K562 (cell line): Measurements from ENCODE around the gene INKA2. TPM values are rescaled to one million over a fixed set of nuclear protein-coding genes. Genes with fewer than 3 reads are reported as not detected.

Experiments used
- ATAC-seq: fragments of 200-7000 bp; cut with Tn5 transposase; 3 replicates; pipeline ENCODE4 v1.9.1; 2020; ENCODE audit warnings: moderate library complexity
- BruUV-seq: library from RNA; stranded (reverse); fragments of 400-500 nt; replicated peaks from 2 replicates; lab custom pipeline; 2021; lab: Mats Ljungman, UMichigan
- CTCF ChIA-PET: fragments of 300-600 bp; formaldehyde crosslinking; extraction: SDS; loops from one replicate; lab custom pipeline; 2021; ENCODE audit warnings: low intra/inter-chr PET ratio; lab: Yijun Ruan, JAX
- POLR2A ChIA-PET: fragments of 300-600, 350-650 bp; sonication (Branson Sonifier 250); formaldehyde crosslinking; extraction: SDS; loops from one replicate; lab custom pipeline; 2021; ENCODE audit warnings: antibody characterized with exemption, inconsistent platforms; lab: Yijun Ruan, JAX
- DNase-seq, 4 experiments: peaks; one replicate each; pipeline versions ENCODE4 v3.0.0 to v3.0.0-alpha.2; 2011 to 2018; ENCODE audit warnings: low spot score in 3 of 4, mixed read lengths in 3 of 4; ENCODE audit errors: extremely low read depth in 1 of 4
- FAIRE-seq: peaks from 2 replicates; lab custom pipeline; 2011; peaks lifted over from hg19 to GRCh38; lab: Jason Lieb, UNC
- H2AFZ ChIP-seq: 2 replicates; pipeline ENCODE4 v1.6.0; 2011; ENCODE audit warnings: low read depth, low read length, control low read depth, inconsistent platforms
- H3K27ac ChIP-seq: fragments of 200-600 bp; 3 replicates; pipeline ENCODE4 v1.8.0; 2011; ENCODE audit warnings: low read depth, mild to moderate bottlenecking, control low read depth, inconsistent platforms, low read length, moderate library complexity, mixed read lengths; ENCODE audit errors: extremely low read depth
- H3K27me3 ChIP-seq, 2 experiments: fragments of 300-600 bp in 1 of 2; 2 replicates in 1 of 2; 3 replicates in 1 of 2; pipeline versions ENCODE4 v1.6.0 to v1.8.0; 2011; ENCODE audit warnings: inconsistent platforms in 2 of 2, low read length in 2 of 2, mild to moderate bottlenecking in 1 of 2, mixed read lengths in 1 of 2, moderate library complexity in 1 of 2; ENCODE audit not compliant: control insufficient read depth in 2 of 2, insufficient read depth in 2 of 2
- H3K36me3 ChIP-seq: fragments of 300-600 bp; 3 replicates; pipeline ENCODE4 v1.8.0; 2011; ENCODE audit warnings: mild to moderate bottlenecking, low read length, inconsistent platforms; ENCODE audit not compliant: control insufficient read depth, insufficient read depth
- H3K4me1 ChIP-seq, 2 experiments: fragments of 200-600 bp in 1 of 2; replicated peaks in 1 of 2; 2 replicates in 1 of 2; 3 replicates in 1 of 2; pipeline versions ENCODE4 v1.5.1 to v1.8.0; 2011; ENCODE audit warnings: inconsistent platforms in 2 of 2, low read length in 2 of 2, mild to moderate bottlenecking in 1 of 2, mixed read lengths in 1 of 2, moderate library complexity in 1 of 2; ENCODE audit not compliant: control insufficient read depth in 2 of 2, insufficient read depth in 2 of 2
- H3K4me2 ChIP-seq: 2 replicates; pipeline ENCODE4 v1.6.1; 2011; ENCODE audit warnings: low read length, control low read depth, inconsistent platforms, mixed read lengths; ENCODE audit not compliant: insufficient read depth
- H3K4me3 ChIP-seq: fragments of 200-600 bp; sonication (generic), shearing (Covaris generic); 2 replicates; pipeline ENCODE4 v1.5.1; 2016; ENCODE audit warnings: control low read depth, inconsistent platforms
- H3K79me2 ChIP-seq: fragments of 200-600 bp; 3 replicates; pipeline ENCODE4 v1.8.0; 2011; ENCODE audit warnings: low read length, inconsistent platforms; ENCODE audit not compliant: control insufficient read depth, insufficient read depth
- H3K9ac ChIP-seq, 2 experiments: 2 replicates each; pipeline versions ENCODE4 v1.6.0 to v1.6.1; 2011; ENCODE audit warnings: low read depth in 2 of 2, low read length in 2 of 2, control low read depth in 1 of 2, inconsistent platforms in 1 of 2, mild to moderate bottlenecking in 1 of 2, mixed read lengths in 1 of 2; ENCODE audit not compliant: insufficient read depth in 1 of 2
- H3K9me1 ChIP-seq: one replicate; pipeline ENCODE4 v1.6.0; 2011; ENCODE audit warnings: inconsistent platforms, mild to moderate bottlenecking, low read length, moderate library complexity; ENCODE audit not compliant: control insufficient read depth, insufficient read depth
- H3K9me3 ChIP-seq: replicated peaks from 2 replicates; pipeline ENCODE4 v1.5.1; 2011; ENCODE audit warnings: low read depth, low read length, inconsistent platforms; ENCODE audit not compliant: control insufficient read depth, insufficient read depth
- H4K20me1 ChIP-seq: replicated peaks from 2 replicates; pipeline ENCODE4 v1.6.1; 2011; ENCODE audit warnings: low read length, inconsistent platforms, mixed read lengths; ENCODE audit not compliant: control insufficient read depth, insufficient read depth
- CREM ChIP-seq: IDR thresholded peaks from 2 replicates; pipeline ENCODE4 v1.6.1; 2014; ENCODE audit warnings: antibody characterized with exemption, low read depth
- E4F1 ChIP-seq: fragments of 250-450 bp; sonication (Bioruptor Pico); IDR thresholded peaks from 2 replicates; pipeline ENCODE4 v1.5.0; 2021; ENCODE audit warnings: mild to moderate bottlenecking, borderline replicate concordance
- ESRRB ChIP-seq: fragments of 250-450 bp; sonication (Bioruptor Pico); IDR thresholded peaks from 2 replicates; pipeline ENCODE4 v1.5.0; 2020; ENCODE audit warnings: mild to moderate bottlenecking, moderate library complexity, borderline replicate concordance
- FOXA1 ChIP-seq: fragments of 450-650 bp; IDR thresholded peaks from 2 replicates; pipeline ENCODE4 v1.6.1; 2016; ENCODE audit warnings: mild to moderate bottlenecking, borderline replicate concordance
- PRMT5 ChIP-seq: sonication (generic); formaldehyde crosslinking; IDR thresholded peaks from 2 replicates; pipeline ENCODE4 v1.5.0; 2020; ENCODE audit warnings: missing genetic modification reagents
- SAP30 ChIP-seq: fragments of 200-600 bp; sonication (generic); IDR thresholded peaks from 2 replicates; pipeline ENCODE4 v1.6.1; 2012; ENCODE audit warnings: borderline replicate concordance, low read depth, mild to moderate bottlenecking, moderate library complexity, low read length, control low read depth, inconsistent platforms; ENCODE audit not compliant: insufficient read depth, poor library complexity, severe bottlenecking
- ZBTB40 ChIP-seq, 2 experiments: fragments of 450-650 bp in 1 of 2; sonication (generic) in 1 of 2; formaldehyde crosslinking in 1 of 2; IDR thresholded peaks; 2 replicates each; pipeline versions ENCODE4 v1.7.1 to v1.9.0; 2016 to 2022; ENCODE audit warnings: inconsistent platforms in 1 of 2, mild to moderate bottlenecking in 1 of 2, missing genetic modification reagents in 1 of 2
- ZNF263 ChIP-seq: sonication (generic); formaldehyde crosslinking; IDR thresholded peaks from 2 replicates; pipeline ENCODE4 v1.8.0; 2022; ENCODE audit warnings: mild to moderate bottlenecking, missing genetic modification reagents, borderline replicate concordance
- ZSCAN32 ChIP-seq: fragments of 450-650 bp; formaldehyde crosslinking; IDR thresholded peaks from 2 replicates; pipeline ENCODE4 v1.4.0; 2020; ENCODE audit warnings: mild to moderate bottlenecking, moderate library complexity
- WGBS: fragments of 100-300 bp; shearing (Covaris generic); methylation state at CpG from one replicate; pipeline ENCODE4 v1.1.6; 2016; ENCODE audit warnings: low coverage, mixed read lengths; ENCODE audit not compliant: insufficient coverage; ENCODE audit errors: missing lambda C conversion rate; 5-methylcytosine and 5-hydroxymethylcytosine counted together
- in situ Hi-C: fragments of 300-500 bp; cut with MboI; formaldehyde crosslinking; loops from 4 replicates; pipeline ENCODE4 v1.15.0; 2018; ENCODE audit warnings: inconsistent platforms, mixed read lengths
- intact Hi-C: fragments of 100-400 bp; cut with micrococcal nuclease; formaldehyde crosslinking; loops from 2 replicates; pipeline ENCODE4 v1.14.2; 2022
- polyA plus RNA-seq, 8 experiments: library from polyadenylated mRNA; depleted of rRNA in 4 of 8; stranded (reverse) in 5 of 8; unstranded in 3 of 8; fragments of >200 nt; fragmentation: Nextera tagmentation in 2 of 8; fragmentation: Illumina TruSeq in 1 of 8; extraction: Ambion mirVana in 2 of 8; extraction: Trizol in 1 of 8; gene quantifications; 2 replicates each; pipeline versions ENCODE4 v1.2.1 to v1.2.3, GENCODE V29; 2011 to 2014; ENCODE audit warnings: inconsistent platforms in 1 of 8, missing spikeins in 1 of 8
- total RNA-seq, 7 experiments: library from RNA; depleted of rRNA in 6 of 7; stranded (reverse); fragments of >200 nt in 6 of 7; fragmentation: Illumina TruSeq in 2 of 7; extraction: Trizol in 2 of 7; gene quantifications; 2 replicates each; pipeline versions ENCODE4 v1.2.1 to v1.2.3, GENCODE V29; 2011 to 2021; ENCODE audit warnings: low replicate concordance in 1 of 7

The INKA2 gene
- total and polyA plus RNA-seq, 9 of the 15 experiments (the other 6 are each of a cell fraction or from before 2014, with no cell fraction given), result 0.04 to 1.4 (median 0.26) TPM; not detected in 1

- ChIA-PET POLR2A (interaction anchor here (0.6 to 0.7 kb wide), 2 partner anchors 11 to 42 kb away, joined by 3 read pairs; no protein-coding TSS in a partner anchor), CTCF (no interaction called here)
- BruUV-seq, result no TSS peak
- ATAC-seq (no peak), FAIRE-seq (no peak), DNase-seq (no peak)
- H3K4me3 ChIP-seq, result no peak overlapping the region
- H2AFZ ChIP-seq, result no peak overlapping the region
- in situ Hi-C loops (no loop called here), intact Hi-C loops (no loop called here)
- no peaks in the 10 kb centered on the region for H3K9me3 ChIP-seq
- no peaks in the 10 kb centered on the region for H3K36me3 ChIP-seq
- H4K20me1 ChIP-seq, result no peaks in the 10 kb centered on the region; the same call in 1 of the 2 replicates
- no peak overlapping the region for H3K4me2 ChIP-seq
- H3K27me3 ChIP-seq, result peaks cover 0 to 23% of the 10 kb centered on the region in 2 experiments; a peak in 4 of 5 replicates
- no peaks in the 10 kb centered on the region for H3K79me2 ChIP-seq
- 12% methylated on average over 6 of the region's 7 CpGs for WGBS
- no peak overlapping the region for H3K27ac ChIP-seq
- no peak overlapping the region for H3K9ac ChIP-seq
- H3K4me1 ChIP-seq, result peaks cover 3 to 5% of the 10 kb centered on the region in 2 experiments; a peak in 2 of 5 replicates
- peaks cover 3% of the 10 kb centered on the region for H3K9me1 ChIP-seq
- TF ChIP-seq E4F1 (CRISPR knock-in tag) (no peak), ZBTB40 (IDR thresholded peaks at IDR 0.05) (no peak), ZBTB40 (CRISPR knock-in tag; IDR thresholded peaks at IDR 0.05) (no peak), SAP30 (no peak), CREM (no peak), ESRRB (CRISPR knock-in tag) (no peak), PRMT5 (CRISPR knock-in tag) (0 out of 2 replicates have a peak, but pooled peaks have one; percentile 59), FOXA1 (no peak), ZSCAN32 (CRISPR knock-in tag) (no peak), ZNF263 (CRISPR knock-in tag) (0 out of 2 replicates have a peak, but pooled peaks have one; percentile 37)
These were observed 15.9 kb downstream of the INKA2 start for GRCh38 chr1:111723091-111723806.
